ENCODE measurements around the gene SOX9. TPM values are rescaled to one million over a fixed set of nuclear protein-coding genes. Genes with fewer than 3 reads are reported as not detected.

SOX9 gene
- total and polyA plus RNA-seq, 2 of the 8 experiments (the other 6 are each of a cell fraction or from before 2014, with no cell fraction given) = 1.9 to 4.9 TPM

- TF ChIP-seq USF2 (IDR thresholded peaks at IDR 0.05; ENCODE audit: low read length) (no peak), JUN (IDR thresholded peaks at IDR 0.05; ENCODE audit: low read depth, low read length) (no peak)
Measured at GRCh38 chr17:72142614-72143013, 21.8 kb downstream of the SOX9 start (continued).
